ENCODE results near the gene ADAMTSL2.

Gene ADAMTSL2

GRCh38 chr9:133571896-133572595 lies 37.5 kb downstream of the ADAMTSL2 start:
- no peak for TF ChIP-seq CTCF (IDR thresholded peaks at IDR 0.05; ENCODE audit: control insufficient read depth, insufficient read depth, low read depth, low read length, missing control alignments)
- no peak overlapping the region for H3K4me3 ChIP-seq (ENCODE audit: control insufficient read depth, low read depth, low read length)
- no peak for DNase-seq (ENCODE audit: low read depth)

- DNase-seq (ENCODE audit: low read depth), result no peak
- TF ChIP-seq CTCF (IDR thresholded peaks at IDR 0.05; ENCODE audit: control insufficient read depth, insufficient read depth, low read depth, low read length, missing control alignments), result no peak
- no peak overlapping the region for H3K4me3 ChIP-seq (ENCODE audit: control insufficient read depth, low read depth, low read length)
Observed at GRCh38 chr9:133572821-133573361, 38.4 kb downstream of the ADAMTSL2 start.

GRCh38 chr9:133573791-133574515 lies 39.4 kb downstream of the ADAMTSL2 start:
- DNase-seq (ENCODE audit: low read depth), result no peak
- H3K4me3 ChIP-seq (ENCODE audit: control insufficient read depth, low read depth, low read length), result no peak overlapping the region
- no peak for TF ChIP-seq CTCF (IDR thresholded peaks at IDR 0.05; ENCODE audit: control insufficient read depth, insufficient read depth, low read depth, low read length, missing control alignments)

GRCh38 chr9:133574771-133575170 lies 40.3 kb downstream of the ADAMTSL2 start:
- no peak overlapping the region for H3K4me3 ChIP-seq (ENCODE audit: control insufficient read depth, low read depth, low read length)
- no peak for TF ChIP-seq CTCF (IDR thresholded peaks at IDR 0.05; ENCODE audit: control insufficient read depth, insufficient read depth, low read depth, low read length, missing control alignments)
- no peak for DNase-seq (ENCODE audit: low read depth)

GRCh38 chr9:133575186-133576030 lies 40.9 kb downstream of the ADAMTSL2 start:
- no peak for DNase-seq (ENCODE audit: low read depth)
- H3K4me3 ChIP-seq (ENCODE audit: control insufficient read depth, low read depth, low read length), result no peak overlapping the region
- no peak for TF ChIP-seq CTCF (IDR thresholded peaks at IDR 0.05; ENCODE audit: control insufficient read depth, insufficient read depth, low read depth, low read length, missing control alignments)

Data from AG09309 (cell line).